ENCODE results near the gene LETM1. TPM values are rescaled to one million over a fixed set of nuclear protein-coding genes. Genes with fewer than 3 reads are reported as not detected.

Gene LETM1
- total RNA-seq, 1 donor from 2014 or later: 67.5 TPM

DNA sequence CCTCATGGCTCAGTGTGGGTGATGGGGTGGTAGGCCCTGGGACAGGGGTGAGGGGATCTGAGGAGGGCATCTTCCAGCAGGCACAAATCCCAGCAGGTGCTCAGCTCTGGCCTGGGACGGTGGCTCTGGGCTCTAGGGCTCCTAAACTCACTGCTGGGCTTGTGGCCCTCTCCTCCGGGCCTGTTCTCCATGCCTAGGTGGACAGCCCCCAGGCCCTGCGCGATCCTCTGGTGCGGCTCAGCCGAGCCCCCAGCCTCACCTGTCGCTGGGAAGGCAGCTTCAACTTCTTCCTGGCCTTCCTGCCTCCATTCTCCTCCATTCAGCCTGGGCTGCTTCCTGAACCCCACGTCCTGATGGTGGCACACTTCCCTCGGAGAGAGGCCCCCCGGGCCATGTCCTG is 82.2 kb downstream of the LETM1 start:
- Histone ChIP-seq H3K4me1 (peaks cover 43% of the 10 kb centered on the region), H3K4me3 (no peak overlapping the region), H3K36me3 (no peaks in the 10 kb centered on the region), H3K27ac (no peak overlapping the region), H3K9me3 (no peaks in the 10 kb centered on the region), H3K27me3 (no peaks in the 10 kb centered on the region)
- TF ChIP-seq POLR2AphosphoS5 (IDR thresholded peaks at IDR 0.05; ENCODE audit: insufficient read depth in 1 of 2, low read depth in 1 of 2) (no peak), CTCF (IDR thresholded peaks at IDR 0.05) (no peak), POLR2A (IDR thresholded peaks at IDR 0.05) (no peak)
- intact Hi-C loops (cut with DNase I): no loop called here
- DNase-seq (ENCODE audit: extremely low spot score in 2 of 2): no peak

DNA sequence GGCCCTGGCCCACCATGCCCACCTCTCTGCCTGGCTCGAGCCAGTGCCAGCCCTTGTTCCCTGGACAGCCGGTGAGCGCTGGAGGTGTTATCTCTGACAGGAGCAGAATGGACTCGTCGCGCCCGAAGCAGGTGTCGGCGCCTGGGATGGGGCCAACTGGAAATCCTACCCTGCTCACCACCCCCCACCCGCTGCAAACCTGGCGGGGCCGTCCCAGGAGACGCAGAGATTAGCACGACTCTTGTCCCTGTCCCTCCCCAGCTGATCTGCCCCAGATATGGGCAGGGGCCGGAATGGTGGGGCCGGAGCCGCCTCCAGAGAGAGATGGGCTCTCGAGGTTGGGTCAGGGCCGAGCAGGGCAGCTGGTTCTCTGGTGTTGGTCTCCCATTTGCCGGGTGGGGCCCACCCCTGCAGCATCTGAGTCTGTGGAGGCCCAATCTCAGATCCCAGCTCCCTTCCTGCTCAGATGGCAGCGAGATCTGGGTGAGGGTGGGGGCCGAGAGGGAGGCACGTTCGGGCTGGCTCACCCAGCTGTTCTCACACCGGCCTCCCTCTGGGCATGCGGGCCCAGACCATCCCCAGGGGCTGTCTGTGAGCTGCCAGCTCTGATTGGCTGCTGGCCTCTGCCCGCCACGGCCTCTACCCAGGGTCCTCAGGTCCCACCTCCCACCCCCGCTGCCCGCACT is 83.0 kb downstream of the LETM1 start:
- DNase-seq (ENCODE audit: extremely low spot score in 2 of 2): no peak
- Histone ChIP-seq H3K9me3 (no peaks in the 10 kb centered on the region), H3K27ac (no peak overlapping the region), H3K4me3 (no peak overlapping the region), H3K4me1 (peaks cover 45% of the 10 kb centered on the region), H3K27me3 (no peaks in the 10 kb centered on the region), H3K36me3 (no peaks in the 10 kb centered on the region)
- intact Hi-C loops (cut with DNase I): no loop called here
- TF ChIP-seq POLR2A (IDR thresholded peaks at IDR 0.05) (no peak), POLR2AphosphoS5 (IDR thresholded peaks at IDR 0.05; ENCODE audit: insufficient read depth in 1 of 2, low read depth in 1 of 2) (no peak), CTCF (IDR thresholded peaks at IDR 0.05) (no peak)

- Histone ChIP-seq H3K4me3 (no peak overlapping the region), H3K27ac (no peak overlapping the region), H3K4me1 (peaks cover 48% of the 10 kb centered on the region), H3K27me3 (no peaks in the 10 kb centered on the region), H3K9me3 (no peaks in the 10 kb centered on the region), H3K36me3 (no peaks in the 10 kb centered on the region)
- intact Hi-C loops (cut with DNase I): no loop called here
- no peak for TF ChIP-seq POLR2AphosphoS5 (IDR thresholded peaks at IDR 0.05; ENCODE audit: insufficient read depth in 1 of 2, low read depth in 1 of 2)
- DNase-seq (ENCODE audit: extremely low spot score in 2 of 2): no peak
Measured at GRCh38 chr4:1771555-1772305, 84.2 kb downstream of the LETM1 start.

GRCh38 chr4:1770791-1771231 is 85.1 kb downstream of the LETM1 start:
- Histone ChIP-seq H3K9me3 (no peaks in the 10 kb centered on the region), H3K27me3 (no peaks in the 10 kb centered on the region), H3K4me3 (no peak overlapping the region), H3K36me3 (no peaks in the 10 kb centered on the region), H3K4me1 (peaks cover 57% of the 10 kb centered on the region), H3K27ac (no peak overlapping the region)
- DNase-seq (ENCODE audit: extremely low spot score in 2 of 2): no peak
- intact Hi-C loops (cut with DNase I): no loop called here
- TF ChIP-seq CTCF (IDR thresholded peaks at IDR 0.05): no peak
- no peak for TF ChIP-seq POLR2A (IDR thresholded peaks at IDR 0.05)
- TF ChIP-seq POLR2AphosphoS5 (IDR thresholded peaks at IDR 0.05; ENCODE audit: insufficient read depth in 1 of 2, low read depth in 1 of 2): no peak

- Histone ChIP-seq H3K4me3 (no peak overlapping the region), H3K4me1 (peaks cover 57% of the 10 kb centered on the region), H3K36me3 (no peaks in the 10 kb centered on the region), H3K9me3 (no peaks in the 10 kb centered on the region), H3K27me3 (no peaks in the 10 kb centered on the region), H3K27ac (no peak overlapping the region)
- intact Hi-C loops (cut with DNase I): no loop called here
- TF ChIP-seq POLR2A (IDR thresholded peaks at IDR 0.05) (no peak), CTCF (IDR thresholded peaks at IDR 0.05) (no peak), POLR2AphosphoS5 (IDR thresholded peaks at IDR 0.05; ENCODE audit: insufficient read depth in 1 of 2, low read depth in 1 of 2) (no peak)
- DNase-seq (ENCODE audit: extremely low spot score in 2 of 2): no peak
Measured at GRCh38 chr4:1770245-1770644, 85.7 kb downstream of the LETM1 start.
